GM19193 (cell line): Measurements from ENCODE around the gene RBM17.

Experiments used
- POLR2A ChIP-seq: IDR thresholded peaks from 4 replicates; pipeline ENCODE4 v1.6.1; 2011; ENCODE audit not compliant: insufficient read depth, insufficient read length; ENCODE audit errors: extremely low read depth

Gene RBM17

DNA sequence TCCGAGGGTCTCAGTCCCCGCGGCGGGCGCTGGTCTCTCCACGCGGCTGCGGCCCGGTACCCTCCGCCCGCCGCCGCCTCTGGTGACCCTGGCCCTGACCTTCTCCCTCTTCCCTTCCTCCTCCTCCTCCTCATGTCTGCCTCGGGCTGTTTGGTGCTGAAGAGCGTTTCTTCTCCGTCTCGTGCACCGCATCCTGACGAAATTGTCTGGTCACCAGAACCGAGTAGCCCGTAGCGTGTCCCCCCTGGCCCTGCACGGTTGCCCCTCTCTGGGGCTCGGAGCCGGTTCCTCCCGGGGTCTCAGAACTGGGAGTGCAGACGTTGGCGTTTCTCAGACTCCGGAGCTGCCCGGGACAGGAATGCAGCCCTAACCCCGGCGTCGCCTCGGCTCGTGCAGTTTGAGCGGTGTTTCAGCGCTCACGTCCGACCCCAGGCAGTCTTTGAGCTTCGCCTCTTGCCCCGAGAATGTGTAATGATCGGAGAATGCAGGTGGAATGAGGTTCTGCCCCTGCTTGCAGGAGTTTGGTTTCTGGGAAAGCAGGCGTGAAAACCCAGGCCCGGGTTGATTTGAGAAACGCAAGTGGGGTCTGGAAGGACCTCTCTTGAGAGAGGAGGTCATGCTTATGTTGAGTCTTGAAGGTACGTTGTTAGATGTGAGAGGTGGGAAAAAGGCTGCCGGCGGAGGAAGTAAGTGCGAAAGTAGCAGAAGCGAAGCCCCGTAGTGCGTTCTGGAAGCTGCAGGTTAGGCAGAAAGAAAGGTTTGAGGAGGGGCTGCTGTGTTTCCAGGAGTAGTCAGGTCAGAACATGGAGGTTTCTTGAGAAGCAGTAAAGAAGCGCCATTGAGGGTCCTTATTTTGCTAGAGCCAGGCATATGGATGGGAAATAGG, 743 bp downstream of the RBM17 start:
- TF ChIP-seq POLR2A, result no peak

DNA sequence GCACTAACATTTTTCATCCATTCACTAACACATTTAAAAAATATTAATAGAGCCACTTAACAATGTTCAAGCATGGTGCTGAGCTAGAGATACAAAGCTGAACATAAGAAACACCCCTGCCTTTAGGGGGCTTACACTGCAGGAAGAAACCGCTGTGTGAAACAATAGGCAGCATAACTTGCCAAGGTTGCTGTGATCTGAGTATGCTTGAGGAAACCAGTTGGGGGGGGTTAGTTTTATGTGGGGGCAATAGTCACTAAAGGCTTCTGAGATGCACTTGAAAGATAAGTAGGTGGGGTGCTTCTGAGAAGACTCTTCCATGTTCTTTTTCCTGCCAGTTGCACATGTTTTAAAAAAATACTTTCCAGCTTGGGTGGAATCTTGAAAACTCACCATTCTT, 2.8 kb downstream of the RBM17 start:
- TF ChIP-seq POLR2A, result no peak

DNA sequence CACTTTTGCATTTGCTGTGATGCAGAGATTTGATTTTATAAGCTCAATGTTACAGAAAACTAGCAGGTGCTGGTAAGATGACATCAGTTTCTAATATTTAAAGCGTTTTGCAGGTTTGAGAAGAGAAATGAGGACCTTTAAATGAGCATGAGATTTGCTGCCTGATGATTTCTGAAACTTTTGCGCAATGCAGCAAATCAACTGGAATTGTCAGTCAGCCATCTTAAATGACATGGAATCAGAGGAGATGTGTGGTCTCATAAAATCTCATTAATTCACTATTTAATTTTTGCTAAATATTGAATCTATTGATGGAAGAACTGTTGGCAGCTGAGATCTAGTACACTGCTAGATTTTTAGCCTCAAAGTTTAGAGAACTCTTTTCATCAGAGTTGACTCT, 3.9 kb downstream of the RBM17 start:
- no peak for TF ChIP-seq POLR2A

DNA sequence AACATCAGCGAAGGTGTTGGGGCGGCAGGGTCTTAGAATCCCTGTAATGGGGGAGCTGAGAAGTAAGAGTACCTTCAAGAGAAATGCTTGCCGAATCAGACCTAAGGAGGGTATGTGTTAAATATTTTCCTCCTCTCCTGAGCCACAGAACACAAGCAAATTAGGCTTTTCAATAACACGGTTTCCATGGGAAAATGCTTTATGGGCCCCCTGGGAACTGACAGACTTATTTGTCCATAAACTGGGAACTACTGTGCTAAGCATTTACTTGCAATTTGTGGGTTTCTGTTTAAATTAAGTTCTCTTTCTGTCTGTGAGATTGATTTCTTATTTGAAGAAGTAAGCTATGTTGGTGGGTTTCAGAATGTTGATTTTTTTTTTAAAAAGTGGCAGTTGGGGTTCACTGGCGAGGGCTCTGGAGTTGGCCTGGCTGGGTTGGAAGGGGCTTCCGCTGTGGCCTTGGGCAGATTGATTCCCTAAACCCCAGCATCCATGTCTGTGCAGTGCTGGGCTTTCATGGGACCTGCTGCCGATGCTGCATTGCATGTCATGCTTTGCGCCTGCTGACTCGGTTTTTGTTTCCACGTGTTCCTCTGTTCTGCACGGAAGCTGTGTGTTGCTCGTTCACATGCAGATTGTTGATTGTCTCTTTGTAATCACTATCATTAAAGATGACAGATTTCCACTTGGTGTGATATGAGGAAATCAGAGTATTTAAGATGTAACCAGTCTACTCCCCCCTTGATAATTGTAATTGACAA, 7.2 kb downstream of the RBM17 start:
- TF ChIP-seq POLR2A, result no peak

DNA sequence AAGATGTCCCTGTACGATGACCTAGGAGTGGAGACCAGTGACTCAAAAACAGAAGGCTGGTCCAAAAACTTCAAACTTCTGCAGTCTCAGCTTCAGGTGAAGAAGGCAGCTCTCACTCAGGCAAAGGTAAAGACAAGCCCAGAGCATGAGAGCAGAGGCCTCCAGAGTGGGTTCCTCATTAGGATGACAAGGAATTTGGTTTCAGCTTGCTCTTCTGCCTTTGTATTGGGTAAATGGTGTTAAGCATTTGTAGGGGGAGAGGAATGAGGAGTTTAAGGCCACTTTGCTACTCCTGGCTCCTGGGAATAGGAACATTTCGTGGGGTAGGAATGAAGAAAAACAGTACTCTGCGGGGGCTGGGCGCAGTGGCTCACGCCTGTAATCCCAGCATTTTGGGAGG, 8.2 kb downstream of the RBM17 start:
- TF ChIP-seq POLR2A, result no peak

DNA sequence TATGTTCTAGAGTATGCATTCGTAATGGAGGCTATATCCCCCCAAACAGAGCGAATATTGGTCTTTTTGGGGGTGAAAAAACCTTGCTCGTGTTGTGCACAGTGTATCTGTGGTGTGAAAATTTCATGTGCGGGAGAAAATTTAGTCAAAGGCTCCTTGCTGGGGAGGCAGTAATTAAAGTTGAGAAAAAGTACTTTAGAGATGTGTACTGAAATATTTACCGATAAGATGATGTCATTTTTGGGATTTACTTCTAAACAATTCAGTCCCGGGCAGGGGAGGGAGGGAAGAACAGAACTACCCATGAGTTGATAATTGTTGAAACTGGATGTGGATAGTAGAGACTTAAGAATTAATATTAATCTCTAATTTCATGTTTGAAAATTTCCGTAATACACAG, 9.3 kb downstream of the RBM17 start:
- TF ChIP-seq POLR2A, result no peak

DNA sequence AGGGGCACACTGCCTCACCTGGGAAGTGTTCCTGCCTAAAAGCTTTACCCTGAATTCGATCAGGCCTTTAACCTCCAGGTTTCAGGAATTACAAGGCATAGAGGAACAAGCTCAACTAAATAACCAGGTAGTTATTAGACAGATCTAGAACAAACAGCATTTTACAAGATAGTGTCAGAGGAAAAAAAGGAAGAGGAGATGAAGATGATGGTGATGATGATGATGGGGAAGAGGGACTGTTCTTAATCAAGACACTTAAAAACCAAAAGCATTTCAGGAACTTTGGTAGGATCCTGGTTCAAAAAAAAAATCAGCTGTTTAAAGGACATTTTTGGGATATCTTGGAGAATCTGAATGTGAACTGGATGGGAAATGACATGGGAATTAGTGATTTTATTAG, 11.5 kb downstream of the RBM17 start:
- no peak for TF ChIP-seq POLR2A

DNA sequence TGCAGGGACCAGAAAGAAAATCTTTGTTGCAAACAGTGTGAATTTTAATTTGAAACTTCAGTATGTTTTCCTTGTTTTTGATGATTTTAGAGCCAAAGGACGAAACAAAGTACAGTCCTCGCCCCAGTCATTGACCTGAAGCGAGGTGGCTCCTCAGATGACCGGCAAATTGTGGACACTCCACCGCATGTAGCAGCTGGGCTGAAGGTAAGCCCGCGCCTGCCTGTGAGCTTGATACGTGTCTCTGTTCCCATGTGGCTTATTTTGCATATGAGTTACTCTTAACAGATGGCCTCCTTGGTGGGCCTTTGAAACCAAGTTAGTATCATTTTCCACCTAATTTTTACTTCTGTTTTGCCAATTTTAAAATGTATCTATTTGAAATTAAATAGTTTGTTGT, 12.3 kb downstream of the RBM17 start:
- peak; percentile 27 for TF ChIP-seq POLR2A

DNA sequence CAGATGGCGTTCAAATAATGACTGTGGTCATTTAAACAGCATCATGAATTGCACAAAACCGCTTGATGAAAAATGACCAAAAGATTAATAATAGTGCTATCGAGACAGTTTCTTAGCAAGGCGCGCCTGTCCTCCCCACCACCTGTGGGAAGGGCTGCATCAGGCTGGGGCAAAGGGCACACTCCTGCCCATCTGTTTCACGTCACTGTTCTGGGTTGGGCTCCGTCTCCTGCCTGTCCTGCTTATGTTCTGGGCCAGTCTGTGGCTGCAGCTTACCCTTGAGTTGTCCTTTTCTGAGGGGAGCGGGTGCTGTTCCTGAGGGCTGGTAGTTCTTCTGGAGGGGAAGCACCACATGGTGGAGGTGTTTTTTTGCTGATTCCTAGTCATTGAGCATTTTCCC, 13.3 kb downstream of the RBM17 start:
- no peak for TF ChIP-seq POLR2A

DNA sequence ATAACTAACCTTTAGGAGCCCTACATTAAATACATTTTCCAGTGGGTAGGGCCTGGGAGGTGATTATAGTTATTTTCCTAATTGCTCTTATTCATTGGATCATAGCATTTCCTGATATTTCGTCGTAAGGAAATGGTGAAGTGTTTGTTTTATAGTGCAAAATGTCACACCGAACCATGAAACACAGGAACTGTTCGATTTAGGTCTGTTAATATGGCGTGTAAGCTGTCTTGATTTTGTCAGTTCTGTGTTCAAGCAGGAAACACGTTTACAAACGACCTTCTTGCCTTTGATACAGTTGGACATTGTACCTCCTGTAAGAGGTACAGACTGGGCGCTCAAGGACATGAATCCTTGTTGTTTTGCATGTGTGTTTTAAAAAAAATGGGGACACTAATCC, 14.8 kb downstream of the RBM17 start:
- no peak for TF ChIP-seq POLR2A

DNA sequence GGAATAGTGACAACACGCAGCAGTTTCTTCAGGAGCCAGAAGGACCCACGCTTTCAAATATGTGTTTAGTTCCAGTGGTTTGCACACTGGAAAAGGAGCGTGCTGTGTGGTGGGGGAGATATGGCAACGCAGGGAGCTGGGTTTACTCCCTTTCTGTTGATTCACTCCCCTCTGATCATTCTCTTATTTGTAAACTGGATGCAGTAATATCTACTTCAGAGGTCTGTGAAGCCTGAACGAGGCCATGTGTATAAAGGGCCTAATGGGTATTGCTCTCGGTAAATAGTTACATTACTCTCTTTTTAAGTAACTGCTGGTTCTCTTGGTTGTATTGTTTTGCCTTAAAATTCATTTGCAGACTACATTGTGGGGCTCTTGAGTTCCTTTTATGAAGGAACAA, 19.2 kb downstream of the RBM17 start:
- TF ChIP-seq POLR2A, result no peak

DNA sequence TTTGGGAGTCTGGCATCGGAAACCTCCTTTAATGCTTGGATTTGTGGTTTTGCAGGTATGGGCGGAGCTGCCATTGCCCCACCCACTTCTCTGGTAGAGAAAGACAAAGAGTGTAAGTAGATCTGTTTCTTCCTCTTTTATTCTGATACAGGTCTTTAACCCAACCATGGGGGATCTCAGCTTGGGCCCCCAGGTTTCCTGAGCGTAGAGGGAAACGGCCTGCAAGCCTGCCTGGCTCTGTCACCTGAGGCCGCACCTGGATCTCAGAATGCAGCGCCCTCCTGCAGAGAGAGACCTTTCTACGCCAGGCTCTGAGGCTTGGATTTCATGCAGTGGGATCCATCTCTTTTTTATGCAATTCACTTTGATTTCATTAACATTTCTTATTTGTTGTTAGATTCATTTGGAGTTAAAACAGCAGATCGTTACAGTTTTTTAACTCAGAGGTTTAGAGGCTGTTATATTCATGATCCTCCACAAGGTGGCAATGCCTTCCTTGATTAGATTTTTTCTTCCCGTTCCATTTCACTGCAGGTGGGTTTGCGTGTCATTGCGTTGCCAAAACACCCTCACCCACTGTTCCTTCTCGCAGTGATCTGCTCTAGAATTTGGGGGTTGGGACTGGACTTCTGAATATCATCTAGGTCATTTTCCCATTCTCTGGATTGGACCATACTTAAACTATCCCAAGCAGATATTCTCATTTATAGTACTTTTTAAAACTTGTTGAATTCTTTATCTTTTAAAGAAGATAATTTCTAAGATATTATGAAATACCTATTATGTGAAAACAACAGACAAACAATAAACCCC, 20.0 kb downstream of the RBM17 start:
- no peak for TF ChIP-seq POLR2A

DNA sequence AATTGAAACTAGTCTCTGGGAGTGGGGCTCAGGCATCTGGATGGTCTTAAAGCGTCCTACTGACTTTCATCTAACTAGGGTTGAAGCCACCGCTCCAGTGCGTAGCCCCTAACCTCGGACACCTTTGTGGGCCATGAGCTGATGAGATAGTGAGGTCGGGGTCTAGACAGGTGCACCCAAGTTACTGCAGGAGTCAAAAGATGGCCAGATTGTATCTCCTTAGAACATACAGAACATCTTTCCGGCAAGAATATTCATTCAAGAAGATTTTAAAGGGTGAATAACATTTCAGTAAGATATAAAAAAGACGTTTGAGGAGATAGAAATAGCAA, 20.6 kb downstream of the RBM17 start:
- TF ChIP-seq POLR2A, result no peak

DNA sequence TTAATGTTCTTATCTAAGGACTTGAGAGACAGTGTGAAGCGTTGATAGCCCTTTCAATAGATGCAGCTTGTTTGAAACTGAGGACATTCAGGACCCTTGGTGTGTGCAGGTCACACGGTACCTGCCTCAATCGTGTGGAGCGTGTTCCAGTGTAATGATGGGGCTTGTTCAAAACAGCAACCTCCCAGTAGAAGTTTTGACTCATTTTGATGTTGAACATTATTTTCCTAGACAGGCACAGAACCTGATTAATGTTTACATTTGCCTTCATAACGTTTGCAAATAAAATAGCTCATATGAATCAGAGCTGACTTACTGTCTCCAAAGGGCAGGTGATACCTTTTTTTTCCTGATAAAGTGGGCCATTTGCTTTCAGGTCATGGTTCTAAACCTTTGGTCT, 21.3 kb downstream of the RBM17 start:
- TF ChIP-seq POLR2A, result no peak

DNA sequence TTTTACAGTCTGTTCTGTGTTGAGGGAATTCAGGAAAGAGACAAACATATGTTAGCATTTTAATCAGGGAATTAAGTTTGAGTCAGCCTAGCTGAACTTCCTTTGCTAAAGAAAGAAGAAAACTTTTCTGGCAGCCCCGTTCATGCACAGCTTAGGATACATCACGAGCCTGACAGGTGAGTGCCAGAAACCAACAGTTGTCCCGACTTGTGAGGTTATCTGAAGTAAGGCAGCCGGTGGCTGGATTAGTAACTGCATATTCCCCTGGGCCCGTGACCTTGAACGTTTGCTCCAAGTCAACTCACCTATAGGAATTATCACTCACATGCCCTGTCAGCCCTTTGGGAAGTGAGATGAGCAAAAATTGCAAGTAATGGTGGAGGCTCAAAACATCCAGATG, 24.1 kb downstream of the RBM17 start:
- no peak for TF ChIP-seq POLR2A
